ENCODE data around the gene AKR1B1.

- TF ChIP-seq POLR2A (IDR thresholded peaks at IDR 0.05; ENCODE audit: low read length): no peak
- no peak for TF ChIP-seq GATA1 (IDR thresholded peaks at IDR 0.05; ENCODE audit: low read depth, low read length)
Measured at GRCh38 chr7:134431815-134432214, 27.1 kb downstream of the AKR1B1 start.

Data from erythroblast (primary cell).